GM18517 (cell line): ENCODE results near the gene PRRX1.

ENCODE experiments used
- ATAC-seq: cut with Tn5 transposase; IDR thresholded peaks from one replicate; pipeline ENCODE4 v1.9.1; 2021; ENCODE audit warnings: mild to moderate bottlenecking, moderate library complexity; ENCODE audit not compliant: unreplicated experiment

Gene PRRX1

GRCh38 chr1:170714938-170715337 is 51.0 kb downstream of the PRRX1 start:
- ATAC-seq: no peak

DNA sequence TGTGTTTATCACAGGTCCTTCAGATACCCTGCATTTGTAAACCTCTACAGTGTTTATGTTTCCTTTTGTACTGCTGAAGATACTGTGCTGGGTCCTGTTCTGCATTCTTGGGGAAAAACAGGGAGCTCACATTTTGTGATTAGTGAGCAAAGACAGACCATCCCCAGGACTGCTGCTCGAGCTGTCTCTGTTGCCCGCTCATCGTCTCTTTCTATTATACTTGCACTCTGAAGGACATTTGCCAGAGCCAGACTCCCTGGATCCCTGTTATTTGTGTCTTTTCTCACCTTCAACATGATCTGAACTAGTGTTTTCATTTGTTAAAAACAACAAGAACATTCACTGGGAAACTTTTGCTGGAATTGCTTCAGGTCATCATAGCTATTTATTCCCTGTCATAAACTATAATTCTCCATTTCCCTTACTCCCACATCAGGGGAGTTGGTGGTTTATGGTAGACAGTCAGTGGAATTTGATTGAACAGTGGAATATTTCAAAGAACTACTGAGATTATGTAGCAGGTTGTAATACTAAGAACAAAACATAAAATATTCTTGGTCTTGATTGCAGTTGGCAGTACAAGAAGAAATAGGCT is 53.0 kb downstream of the PRRX1 start:
- no peak for ATAC-seq

- no peak for ATAC-seq
These were observed 56.7 kb downstream of the PRRX1 start for GRCh38 chr1:170720661-170721060.

- ATAC-seq: no peak
These were observed 57.7 kb downstream of the PRRX1 start for GRCh38 chr1:170721621-170722020.

DNA sequence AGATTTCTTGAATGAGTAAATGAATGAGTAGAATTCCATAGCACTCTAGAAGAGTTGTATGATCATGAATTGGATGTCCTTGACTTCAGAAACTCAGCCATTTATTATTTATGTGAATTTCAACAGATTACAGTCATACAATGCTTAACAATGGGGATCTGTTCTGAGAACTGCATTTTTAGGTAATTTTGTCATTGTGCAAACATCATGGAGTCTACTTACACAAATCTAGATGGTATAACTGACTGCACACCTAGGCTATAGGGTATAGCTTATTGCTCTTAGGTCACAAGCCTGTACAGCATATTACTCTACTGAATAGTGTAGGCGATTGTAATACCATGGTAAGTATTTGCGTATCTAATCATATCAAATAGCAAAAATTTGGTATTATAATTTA is 59.6 kb downstream of the PRRX1 start:
- ATAC-seq: no peak

DNA sequence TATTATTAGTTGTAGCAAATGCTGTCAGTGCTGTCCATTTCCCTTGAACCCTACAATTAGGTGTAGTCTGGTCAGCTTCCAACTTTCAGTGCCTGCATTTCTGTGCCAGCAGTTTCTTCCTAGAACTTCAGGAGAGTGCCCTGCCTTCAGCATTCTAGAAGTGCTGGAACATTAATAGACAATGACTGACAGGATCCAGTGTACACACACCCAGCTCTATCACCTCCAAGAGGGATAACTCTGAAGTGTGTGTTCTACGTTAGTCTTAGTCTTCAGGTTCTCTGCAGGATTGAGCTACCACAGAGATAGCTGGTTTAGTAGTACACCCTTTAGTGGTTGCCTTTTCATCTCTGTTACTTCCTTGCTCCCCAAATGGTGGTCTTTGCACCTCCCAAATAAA is 61.4 kb downstream of the PRRX1 start:
- ATAC-seq: no peak

GRCh38 chr1:170727963-170728362 is 64.0 kb downstream of the PRRX1 start:
- ATAC-seq: no peak

DNA sequence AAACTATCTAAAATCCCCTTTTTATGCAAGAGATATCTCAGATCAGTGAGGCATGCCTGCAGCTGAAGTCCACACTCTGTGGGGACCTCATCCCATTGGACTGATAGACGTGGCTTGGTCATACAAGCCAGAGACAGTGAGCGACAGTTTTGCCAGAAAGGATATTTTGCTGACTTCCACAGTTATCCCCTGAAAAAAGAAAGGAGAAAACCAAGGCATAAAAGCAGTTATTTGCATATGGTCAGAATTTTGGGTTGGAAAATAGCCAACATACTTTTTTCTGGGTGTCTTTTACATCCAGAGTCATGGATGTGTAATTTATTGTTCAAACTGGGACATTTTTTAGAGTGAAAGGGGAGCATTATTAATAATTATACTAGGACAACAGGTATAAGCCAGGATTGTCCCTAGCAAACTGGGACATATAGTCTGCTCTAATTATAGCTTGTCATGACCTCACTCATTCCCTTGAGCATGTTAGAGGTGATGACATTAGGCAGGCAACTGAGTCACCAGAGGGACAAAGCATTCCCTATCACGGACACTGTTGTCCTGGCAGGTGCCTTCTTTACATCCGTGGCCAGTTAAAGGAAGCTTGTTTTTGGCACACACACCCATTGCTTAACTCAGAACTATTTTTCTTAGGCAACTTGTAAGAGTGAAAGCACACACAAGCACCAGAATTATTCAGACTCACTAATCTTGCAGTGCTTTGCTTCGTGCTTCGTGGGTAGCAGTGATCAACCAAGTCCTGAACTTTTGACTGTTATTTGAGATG is 65.5 kb downstream of the PRRX1 start:
- no peak for ATAC-seq

- no peak for ATAC-seq
These were observed 66.1 kb downstream of the PRRX1 start for GRCh38 chr1:170730014-170730413.

DNA sequence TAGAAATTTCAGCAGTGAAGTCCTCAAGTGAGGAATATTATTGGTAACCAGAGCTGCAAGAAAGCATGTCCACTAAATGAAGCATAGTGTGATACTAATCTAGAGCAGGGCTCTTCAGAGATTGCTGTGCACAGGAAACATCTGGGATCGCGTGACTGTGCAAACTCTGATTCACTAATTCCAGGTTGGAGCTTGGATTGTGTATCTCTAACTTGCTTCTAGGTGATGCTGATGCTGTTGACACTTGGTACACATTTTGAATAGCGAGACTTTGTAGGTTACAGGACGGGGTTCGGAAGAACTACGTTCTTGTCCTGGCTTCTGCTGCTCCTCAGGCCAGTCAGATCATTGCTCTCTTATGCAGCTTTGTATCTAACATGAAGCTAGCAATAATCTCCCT is 66.5 kb downstream of the PRRX1 start:
- no peak for ATAC-seq

DNA sequence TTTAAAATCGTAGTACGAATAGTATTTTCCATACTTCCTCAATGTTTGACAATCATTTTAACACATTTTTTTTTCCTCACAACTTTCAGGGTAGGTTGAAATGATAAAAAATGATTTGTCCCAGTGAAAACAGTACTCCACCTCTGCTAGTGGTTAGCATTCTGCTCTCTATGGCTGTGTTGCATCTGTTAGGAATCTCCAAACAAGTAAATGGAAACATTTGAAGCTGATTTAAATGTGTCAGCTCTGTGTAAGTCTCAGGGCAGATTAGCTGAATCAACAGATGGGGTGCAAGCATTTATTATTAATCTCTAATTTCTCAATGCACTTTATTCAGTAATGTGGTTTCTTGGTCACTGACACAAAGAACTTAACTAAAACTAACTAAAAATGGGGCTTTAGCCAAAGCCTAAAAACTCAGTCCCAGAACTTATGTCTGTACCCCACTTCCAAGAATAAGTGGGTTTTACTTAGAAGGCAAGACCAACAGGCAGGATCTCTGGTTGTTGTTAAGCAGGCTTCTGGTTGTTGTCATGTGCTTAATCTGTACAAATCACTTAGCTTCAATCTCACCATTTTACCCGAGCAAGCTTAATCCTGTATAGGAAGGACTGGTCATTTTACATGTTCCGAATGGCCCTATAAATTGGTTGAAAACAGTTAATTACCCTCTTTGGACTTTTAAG is 67.8 kb downstream of the PRRX1 start:
- ATAC-seq: no peak

- ATAC-seq: no peak
These were observed 68.3 kb downstream of the PRRX1 start for GRCh38 chr1:170732252-170732588.

- ATAC-seq: no peak
These were observed 70.7 kb downstream of the PRRX1 start for GRCh38 chr1:170734412-170735175.

DNA sequence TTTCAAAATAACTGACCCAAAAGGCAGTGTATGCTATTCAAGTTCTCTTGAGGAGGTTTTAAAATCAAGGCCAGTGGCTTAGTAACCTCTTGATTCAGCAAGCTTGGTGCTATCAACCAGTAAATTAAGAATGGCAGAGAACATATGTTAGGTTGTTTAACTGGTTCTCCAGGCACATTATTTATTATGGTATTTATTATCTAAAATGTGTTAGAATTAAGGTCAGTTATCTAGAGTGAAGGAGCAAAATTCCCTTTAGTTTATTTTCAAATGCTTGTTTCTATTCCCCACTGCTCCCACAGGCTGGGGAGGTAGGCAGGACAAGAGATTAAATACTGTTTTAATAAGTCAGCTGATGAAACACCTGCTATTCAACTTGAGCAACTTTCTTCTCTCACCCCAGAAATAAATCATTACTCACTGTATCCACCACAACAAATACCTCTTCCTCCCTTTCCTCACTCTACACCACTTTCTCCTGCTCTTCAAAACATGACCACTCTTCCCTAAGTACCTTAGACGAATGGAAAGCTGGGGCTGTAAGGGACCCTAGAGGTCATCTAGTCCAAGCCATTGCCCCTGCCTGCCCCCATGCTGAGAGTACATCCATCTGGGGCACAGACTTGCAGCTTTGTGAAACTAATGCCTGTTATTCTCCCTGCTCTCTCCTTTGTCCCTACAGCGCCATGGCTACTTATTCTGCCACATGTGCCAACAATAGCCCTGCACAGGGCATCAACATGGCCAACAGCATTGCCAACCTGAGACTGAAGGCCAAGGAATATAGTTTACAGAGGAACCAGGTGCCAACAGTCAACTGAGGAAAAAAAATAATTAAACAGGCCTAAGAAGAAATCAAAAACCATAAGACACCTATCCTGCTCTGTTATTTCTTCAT is 71.7 kb downstream of the PRRX1 start:
- ATAC-seq: no peak

DNA sequence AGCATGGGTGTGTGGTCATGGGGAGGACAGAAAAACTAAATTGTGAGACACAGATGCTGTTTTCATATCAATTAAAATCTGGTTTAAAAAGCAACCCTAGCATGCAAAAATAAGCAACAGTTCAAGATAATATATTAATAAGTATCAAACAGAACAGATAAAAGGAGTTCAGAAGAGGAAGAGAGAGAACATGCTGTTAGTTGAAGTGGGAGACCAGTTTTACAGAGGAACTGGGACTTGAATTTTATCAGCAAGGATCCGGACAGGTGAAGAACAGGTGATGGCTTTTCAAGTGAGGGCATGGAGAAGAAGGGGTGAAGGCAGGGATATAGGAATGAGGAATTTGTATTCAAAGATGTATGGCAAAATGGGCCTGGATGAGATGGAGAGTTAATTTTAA is 75.9 kb downstream of the PRRX1 start:
- no peak for ATAC-seq

- no peak for ATAC-seq
These were observed 77.7 kb downstream of the PRRX1 start for GRCh38 chr1:170741678-170742077.

DNA sequence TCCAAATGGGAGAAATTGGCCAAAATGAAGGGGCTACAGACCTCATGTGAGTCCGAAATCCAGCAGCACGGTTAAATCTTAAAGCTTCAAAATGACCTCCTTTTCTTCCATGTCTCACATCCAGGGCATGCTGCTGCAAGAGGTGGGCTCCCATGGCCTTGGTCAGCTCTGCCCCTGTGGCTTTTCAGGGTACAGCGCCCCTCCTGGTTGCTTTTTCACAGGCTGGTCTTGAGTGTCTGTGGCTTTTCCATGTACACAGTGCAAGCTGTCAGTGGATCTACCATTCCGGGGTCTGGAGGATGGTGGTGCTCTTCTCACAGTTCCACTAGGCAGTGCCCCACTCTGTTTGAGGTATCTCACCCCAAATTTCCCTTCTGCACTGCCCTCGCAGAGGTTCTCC is 78.7 kb downstream of the PRRX1 start:
- no peak for ATAC-seq

GRCh38 chr1:170743083-170743482 is 79.2 kb downstream of the PRRX1 start:
- ATAC-seq: no peak

DNA sequence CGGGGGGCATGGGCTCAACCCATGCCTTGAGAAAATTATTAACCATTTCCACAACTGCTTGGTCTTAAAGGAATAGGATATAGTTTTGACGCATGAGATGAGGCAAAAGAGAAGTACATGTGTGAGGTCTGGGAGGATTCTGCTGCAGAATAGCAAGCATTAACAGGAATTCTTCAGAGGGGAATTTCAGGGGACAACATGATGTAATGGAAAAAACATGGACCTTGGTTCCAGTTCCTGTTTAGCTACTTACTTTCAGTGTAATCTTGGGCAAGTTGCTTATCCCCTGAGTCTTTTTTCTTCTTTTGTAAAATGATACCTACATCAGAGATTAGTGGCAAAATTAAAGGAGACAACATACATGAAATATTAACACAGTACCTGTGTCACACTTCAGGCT is 85.6 kb downstream of the PRRX1 start:
- ATAC-seq: no peak

- ATAC-seq: no peak
These were observed 86.0 kb downstream of the PRRX1 start for GRCh38 chr1:170749959-170750358.

GRCh38 chr1:170755795-170756194 is 91.9 kb downstream of the PRRX1 start:
- no peak for ATAC-seq
